Ammon's horn (tissue), 1 donor: ENCODE measurements around the gene NOBOX.
"Not testable (repeated sequence)": the region's sequence is repeated elsewhere in the genome, so short reads cannot be mapped to it uniquely, and the experiment has no call there.

Experiments used
- DNase-seq: peaks from one replicate; pipeline ENCODE4 v3.0.0-alpha.2; 2016; ENCODE audit warnings: low spot score

The NOBOX gene

DNA sequence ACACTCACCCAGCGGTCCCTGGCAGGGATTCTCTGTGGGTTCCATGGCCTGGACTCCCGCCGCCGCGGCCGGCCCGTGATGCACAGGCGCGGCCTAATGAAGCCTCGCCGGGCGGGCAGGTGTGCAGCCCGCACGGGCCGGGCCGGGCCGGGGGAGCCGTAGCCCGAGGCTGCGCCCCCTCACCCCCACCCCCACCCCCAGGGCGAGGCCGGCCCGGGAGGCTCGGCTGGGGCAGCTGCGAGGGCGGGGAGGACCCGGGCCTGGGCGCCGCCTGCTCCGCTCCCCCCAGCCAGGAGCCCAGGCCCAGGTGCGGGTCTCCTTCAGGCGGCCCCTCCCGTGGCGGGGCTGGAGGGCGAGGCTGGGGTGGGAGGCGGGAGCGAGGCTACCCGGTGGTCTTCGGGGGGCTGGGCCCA, at the start of gene NOBOX:
Gene NOBOX (minus strand): TSS at position 45 of the 413 bp plus-strand sequence.
- DNase-seq, result no peak

DNA sequence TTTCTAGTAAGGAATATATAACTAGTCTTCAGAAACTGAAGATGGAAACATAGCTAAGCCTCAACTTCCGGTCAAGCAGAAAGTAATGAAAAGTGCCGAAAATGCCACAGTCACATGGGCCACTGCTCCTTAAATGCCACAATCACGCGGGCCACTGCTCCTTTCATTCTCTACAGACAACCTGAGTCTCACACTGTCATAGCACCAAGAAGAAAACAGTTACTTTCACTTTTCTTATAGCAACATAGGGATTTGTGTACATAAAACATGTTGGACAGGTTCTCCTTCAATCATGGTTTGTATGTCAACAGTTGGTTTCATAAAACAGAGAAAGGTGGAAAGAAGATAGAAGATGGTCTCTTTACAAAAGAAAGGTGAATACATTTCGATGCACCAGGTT, 48.6 kb upstream of the NOBOX start:
- DNase-seq, result no peak

DNA sequence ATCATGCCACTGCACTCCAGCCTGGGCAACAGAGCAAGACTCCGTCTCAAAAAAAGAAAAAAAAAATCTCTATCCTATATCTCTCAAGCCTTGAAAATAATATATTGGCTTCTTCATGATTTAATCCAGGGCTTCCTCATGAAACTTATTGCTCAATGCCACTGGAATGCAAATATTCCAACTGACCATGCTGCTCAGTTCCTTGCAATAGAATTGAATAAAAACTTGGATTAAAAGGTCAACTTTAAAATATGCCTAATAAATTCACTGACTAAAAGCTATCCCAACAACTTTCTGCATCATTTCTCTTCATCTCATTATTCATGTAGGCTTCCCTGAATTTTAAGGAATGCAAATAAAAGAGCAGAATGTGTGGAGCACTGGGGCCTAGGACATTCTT, 42.1 kb upstream of the NOBOX start:
- no peak for DNase-seq

DNA sequence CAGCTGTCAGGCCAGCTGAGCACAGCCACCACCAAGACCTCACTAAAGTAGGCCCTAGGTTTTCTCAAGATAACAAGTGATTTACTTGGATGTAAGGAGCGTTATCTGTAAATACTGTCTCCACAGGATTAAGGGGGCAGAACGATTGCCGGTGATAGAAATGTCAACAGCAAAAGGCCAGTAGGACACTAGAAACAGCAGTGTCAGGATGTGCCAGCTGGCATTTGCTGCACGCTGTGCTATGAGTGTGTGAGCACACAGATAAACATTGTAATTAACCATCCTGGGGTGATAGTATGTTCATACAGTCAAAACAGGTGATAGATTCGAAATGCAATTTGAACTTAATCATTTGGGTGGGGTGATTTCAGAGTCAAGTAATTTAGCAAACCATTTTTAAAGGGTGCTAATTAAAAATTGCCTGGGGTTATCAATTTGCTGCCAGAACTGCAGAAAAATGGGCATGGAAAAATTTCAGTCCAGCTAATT, 36.3 kb upstream of the NOBOX start:
- no peak for DNase-seq

DNA sequence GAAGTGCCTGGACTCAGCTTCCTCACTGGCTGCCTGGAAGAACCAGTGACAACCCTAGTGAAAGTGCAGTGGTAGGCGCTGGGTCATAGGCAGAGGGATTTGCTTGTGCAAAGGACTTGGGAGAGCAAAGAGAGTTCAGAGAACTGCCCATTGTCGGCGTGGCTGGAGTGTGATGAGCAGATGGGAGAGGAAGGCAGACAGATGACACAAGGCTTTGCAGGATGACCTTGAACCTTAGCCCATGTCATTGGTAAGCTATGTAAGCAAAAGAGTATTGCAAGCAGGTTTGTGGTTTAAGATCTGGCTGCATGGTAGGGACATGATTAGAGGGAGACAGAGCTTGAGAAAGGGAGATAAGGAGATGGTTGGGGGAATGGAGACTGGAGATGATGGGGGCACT, 35.3 kb upstream of the NOBOX start:
- no peak for DNase-seq

DNA sequence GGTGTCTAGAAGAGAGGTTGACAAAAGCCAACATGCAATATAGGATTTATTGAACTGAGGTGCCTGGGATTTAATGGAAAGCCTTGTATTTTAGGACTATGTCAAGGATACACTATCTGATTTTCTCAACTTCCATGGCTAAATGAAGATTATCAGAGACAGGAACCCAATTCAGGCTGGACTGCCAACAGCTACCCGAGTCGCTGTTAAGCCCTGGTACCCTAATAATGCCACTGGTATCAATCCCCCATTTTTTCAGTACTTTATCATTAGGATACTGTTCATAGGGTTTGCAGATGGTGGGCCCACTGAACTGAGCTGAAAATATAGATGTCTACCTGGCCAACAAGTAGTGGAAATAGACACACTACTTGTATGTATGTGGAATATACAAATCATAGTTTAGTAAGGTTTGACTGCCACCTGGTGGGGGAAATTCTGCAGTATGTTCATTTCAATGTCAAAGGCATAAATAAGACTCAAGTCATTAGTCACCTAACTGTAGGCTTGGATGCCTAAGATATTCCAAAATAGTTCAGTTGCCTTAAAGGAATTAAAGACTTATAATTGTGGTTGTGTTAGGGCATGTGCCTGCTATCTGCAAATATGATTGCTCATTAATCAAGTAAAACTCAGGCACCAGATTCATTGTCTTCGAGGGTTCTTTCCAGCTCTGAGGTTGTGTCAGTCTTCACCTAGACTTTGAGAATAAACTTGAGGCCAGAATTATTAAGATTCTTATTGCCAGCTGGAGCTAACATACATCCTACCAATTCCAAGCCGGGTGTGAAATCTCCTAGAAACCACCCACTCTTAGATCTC, 34.1 kb upstream of the NOBOX start:
- DNase-seq, result peak; percentile 67

DNA sequence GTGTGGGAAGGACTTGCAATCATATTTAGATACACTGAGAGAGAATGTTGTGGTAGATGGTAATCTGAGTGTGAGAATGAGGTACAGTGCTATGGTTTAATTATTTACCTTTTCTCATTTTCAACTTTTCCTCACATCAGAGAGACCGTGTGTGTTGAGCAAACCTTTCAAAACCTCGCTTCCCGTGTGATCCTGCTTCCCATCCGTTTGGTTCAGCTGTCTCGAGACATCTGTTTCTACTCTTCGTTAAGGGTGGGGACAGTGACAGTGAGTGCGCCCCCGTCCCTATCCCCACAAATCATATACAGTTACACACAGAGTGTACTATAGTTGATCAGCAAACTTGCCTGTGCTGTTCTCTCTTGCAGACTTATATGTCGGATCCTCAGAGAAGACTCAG, 33.0 kb upstream of the NOBOX start:
- DNase-seq, result no peak

DNA sequence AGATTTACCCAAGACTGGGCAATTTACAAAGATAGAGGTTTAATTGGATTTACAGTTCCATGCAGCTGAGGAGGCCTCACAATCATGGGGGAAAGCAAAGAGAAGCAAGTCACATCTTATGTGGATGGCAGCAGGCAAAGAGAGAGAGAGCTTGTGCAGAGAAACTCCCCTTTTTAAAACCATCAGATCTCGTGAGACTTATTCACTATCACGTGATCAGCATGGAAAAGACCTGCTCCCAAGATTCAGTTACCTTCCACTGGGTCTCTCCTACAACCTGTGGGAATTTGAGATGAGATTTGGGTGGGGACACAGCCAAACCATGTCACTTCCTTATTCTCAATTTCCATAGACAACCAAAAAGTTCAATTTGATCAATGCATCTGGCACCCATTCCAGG, 24.9 kb upstream of the NOBOX start:
- no peak for DNase-seq

DNA sequence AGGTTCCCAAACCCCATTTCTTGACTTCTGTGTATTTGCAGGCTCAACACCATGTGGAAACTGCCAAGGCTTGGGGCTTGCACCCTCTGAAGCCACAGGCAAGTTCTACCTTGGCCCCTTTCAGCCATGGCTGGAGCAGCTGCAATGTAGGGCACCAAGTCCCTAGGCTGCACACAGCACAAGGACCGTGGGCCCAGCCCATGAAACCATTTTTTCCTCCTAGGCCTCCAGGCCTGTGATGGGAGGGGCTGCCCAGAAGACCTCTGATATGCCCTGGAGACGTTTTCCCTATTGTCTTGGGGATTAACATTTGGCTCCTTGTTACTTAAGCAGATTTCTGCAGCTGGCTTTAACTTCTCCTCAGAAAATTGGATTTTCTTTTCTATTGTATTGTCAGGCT, 24.0 kb upstream of the NOBOX start:
- DNase-seq, result not testable (repeated sequence)

DNA sequence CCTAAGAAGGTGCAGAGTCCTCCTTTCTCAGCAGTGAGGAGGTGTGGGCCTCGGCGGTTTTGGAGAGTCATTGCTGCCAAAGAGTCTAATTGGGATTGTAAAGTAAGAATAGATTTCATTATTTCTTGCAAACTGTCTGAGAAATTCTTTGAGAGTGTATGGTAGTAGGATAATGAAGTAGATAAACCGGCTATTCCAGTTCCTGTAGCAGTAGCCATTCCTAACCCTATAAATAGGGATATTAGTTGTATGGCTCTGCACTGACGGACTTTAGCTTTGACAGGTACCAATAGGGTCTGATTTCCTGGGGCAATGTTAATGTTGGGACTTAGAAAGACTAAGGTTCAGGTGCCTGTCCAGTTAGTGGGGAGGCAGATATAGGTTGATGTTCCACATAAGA, 15.4 kb upstream of the NOBOX start:
- DNase-seq, result not testable (repeated sequence)

DNA sequence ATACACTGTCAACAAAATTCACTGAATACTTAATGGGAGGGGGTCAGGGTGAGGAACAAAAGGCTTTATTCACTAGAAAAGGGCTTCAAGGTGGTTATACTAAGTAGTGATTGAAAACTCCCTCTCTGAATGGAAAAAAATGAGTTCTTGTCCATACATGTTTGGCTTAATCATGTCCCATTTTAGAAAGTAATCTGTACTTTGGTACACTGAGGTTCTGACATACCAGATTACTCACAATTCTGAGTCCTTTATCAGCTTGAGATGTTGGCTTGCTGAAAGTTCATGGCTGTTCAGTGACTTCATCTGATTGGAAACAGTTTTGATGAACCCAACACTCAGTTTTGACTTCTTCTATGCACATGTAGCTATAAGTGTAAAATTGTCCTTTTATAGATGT, 12.8 kb upstream of the NOBOX start:
- DNase-seq, result no peak

DNA sequence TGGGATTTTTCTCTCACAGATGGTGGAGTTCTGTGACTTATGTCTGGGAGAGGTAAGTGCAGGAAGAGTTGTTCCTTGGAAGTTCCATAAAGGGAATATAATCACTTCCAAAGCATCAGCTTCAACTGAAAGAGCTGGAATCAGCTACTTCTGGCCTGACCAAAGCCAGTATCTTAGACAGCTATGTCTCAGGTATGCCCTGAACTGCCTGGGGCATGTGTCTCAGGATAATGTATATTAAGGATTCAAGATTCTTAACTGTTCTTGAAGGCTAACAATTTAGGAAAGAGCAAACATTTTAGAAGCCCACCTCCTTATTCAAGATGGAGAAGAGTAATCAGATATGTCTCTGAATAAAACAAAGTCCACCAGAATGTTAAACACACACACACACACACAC, 12.4 kb upstream of the NOBOX start:
- no peak for DNase-seq

DNA sequence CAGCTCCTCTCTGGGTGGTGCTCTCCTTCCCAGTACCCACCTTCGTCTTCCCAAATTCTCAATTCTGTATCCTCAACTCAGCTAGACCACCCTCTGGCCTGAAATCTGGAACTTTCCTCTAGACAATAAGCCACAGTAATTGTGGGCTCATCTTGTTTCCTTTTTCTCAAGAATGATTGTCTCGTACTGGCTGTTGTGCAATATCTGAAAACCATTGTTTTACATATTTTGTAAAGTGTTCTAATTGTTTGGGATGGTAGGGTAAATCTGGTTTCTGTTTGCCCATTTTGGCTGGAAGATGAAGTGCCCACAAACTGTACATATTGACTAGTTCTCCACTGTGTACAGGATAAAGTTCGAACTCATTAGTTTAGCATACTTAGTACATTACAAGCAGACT, 11.3 kb upstream of the NOBOX start:
- no peak for DNase-seq

DNA sequence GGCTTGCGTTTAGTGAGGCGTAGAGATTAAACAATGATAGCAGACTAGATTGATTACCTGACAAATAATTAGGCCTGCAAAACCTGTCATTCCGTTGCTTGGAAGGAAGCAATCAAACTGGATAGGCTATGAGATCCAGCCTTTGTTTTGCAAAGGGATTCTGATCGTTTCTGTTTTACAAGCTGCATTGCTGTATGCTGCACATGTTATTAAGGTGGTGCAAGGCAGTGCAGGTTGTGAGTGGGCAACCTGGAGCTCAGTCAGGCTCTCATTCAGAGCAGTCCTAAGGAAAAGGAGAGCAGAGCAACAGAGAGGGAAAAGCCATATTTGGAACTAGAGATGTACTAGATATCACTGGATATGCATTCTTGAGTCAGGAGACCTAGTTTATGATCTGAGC, 6.9 kb upstream of the NOBOX start:
- DNase-seq, result no peak

DNA sequence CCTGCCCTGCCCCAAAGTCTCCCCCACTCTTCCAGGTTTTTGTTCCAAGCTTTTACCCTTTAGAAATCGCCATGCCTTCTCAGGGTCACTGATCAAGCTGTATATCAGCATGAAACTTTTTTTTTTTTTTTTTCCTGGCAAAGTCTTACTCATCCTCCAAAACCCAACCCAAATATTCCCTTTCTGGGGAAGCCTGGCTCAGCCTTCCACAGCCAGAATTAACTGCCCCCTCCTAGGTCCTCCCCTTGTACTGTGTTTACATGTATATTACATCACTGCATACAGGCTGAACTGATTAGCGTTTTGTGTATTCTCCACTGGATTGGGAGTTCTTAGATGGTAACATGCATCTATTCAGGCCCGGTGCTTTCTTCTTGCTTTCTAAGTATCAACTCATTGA, 4.6 kb upstream of the NOBOX start:
- no peak for DNase-seq

DNA sequence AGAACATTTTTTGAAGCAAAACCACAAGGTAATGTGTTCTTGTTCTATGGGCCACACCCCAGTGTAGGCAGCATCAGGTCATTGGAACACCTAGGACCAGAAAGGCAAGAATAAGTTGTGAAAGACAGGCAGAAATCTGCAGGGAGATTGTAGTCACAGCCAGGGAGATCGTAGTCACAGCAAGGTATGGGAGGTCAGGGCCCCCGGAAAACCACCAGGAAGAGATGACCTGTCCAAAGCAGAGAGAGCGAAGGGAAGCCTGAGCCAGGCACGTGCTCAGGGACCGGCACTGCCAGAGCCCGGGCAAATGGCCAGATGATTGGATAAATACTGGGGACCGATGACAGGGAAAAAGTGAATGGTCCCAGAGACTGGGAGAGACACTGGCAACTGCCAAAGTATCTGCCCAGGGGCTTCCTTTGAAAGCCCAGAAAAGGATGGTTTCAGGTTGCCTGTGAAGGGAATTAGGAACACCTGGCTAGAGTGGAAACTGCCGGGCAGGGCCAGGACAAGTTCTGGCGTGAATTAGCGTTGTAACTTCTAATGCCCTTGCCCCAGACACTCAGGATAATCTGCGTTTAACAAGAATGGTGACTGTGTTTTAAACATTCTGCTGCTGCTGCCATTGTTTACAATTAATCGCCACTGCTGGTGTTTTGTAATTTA, 3.9 kb upstream of the NOBOX start:
- DNase-seq, result no peak

DNA sequence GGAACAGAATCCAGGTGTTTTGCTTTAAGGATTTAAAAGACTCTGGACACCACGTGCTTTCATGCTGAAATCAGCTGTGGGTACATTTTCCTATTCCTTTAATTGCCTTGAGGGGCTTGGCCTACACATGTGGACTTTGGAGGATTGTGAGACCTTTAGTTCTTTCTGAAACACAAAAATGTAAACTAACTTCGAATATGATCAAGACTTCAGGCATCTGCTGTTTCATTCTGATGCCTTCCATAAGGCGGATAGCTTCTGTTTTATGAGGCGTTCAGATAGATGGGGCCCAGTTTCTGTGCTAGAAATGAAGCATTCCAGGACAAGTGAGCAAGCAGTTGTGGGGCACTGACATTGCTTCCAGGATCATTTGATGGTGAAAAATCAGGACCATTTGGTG, 1.5 kb upstream of the NOBOX start:
- no peak for DNase-seq

DNA sequence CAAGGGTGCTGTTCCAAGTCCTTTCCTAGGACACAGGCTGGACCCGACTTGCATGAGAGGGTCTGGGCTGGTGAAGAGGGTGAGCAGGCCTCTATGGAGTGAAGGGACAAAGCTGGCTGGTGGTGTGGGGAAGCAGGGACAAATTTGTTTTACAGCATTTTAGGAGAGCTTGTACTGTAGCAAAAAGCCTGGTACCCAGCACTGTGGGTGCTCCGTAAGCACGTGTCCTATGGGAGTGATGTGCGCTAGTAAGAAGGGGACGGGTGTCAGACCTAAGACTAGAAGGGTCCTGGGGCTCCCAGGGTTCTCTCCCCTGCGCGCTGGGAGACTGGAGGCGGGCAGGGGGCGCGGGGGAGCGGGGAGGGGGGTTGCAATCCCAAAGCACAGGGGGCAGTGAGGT, 391 bp downstream of the NOBOX start:
- no peak for DNase-seq

DNA sequence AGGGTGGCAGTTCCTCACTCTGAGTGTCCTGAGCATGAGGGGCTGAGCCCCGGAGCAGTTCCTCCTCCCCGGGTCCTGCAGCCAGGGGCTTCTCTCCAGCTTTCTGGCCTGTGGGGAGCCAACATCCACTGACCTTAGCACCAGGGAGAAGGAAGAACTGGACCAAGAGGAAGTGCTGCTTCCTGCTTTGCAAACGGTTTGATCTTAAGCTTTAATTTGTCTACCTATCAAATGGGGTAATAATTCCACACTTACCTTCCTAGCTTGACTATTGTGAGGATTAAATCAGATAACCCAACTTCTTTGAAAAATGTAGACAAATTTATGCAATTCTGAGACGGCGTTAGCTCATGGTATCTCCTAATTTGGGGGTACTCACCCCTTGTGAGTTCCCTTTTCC, 2.0 kb downstream of the NOBOX start:
- no peak for DNase-seq

DNA sequence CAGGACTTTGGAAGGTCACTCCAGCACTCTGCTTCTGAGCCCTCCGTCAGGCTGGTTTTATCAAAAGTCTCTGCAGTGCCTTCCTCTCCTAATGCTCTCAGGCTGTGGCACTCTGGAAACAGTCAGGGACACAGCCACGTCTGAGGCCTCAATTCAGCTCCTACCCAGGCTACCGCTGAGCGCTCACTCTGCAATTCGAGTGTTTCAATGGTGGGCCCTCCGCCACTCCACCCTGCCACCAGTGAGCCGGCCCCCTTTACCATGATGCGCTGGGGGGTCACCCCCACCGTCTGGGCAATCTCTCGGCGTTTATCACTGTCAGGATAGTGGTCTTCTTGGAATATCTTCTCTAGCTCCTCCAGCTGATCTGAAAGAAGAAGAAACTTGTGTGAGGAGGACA, 3.5 kb downstream of the NOBOX start:
- DNase-seq, result no peak

DNA sequence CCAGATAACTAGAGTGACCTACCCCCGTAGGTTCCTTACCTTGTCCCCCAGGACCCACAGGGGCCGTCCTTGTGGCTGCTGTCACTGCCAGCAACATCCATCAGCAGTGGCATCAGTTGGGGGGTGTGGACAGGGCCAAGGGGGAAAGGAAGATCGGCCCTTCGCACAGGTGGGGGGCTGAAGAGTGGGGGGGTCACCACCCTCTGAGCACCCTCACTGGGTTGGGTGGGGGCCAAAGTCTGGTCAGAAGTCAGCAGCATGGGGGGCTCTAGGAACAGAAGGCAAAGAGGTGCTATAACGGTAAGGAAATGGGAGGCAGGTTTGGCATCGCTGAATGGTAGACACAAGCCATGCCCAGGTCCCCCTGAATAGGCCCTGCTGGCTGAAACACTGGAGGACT, 4.6 kb downstream of the NOBOX start:
- DNase-seq, result no peak

DNA sequence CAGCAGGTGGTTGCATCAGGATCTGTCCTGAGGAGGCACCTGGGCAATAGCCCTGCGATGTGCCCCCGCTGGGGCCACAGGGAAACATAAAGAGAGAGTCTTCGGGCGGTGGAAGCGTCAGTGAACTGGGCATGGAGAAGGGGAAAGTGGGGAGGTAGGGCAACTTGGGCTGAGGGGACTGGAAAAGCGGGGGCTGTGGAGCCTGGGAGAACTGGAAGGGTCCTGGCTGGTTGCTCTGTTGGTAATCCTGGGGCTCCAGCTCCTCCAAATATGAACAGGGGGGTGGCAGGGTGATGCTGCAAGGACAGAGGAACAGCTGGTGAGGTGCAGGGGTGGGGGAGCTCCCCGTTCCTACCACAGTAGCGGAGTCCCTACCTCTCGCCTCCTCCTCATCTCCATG, 5.2 kb downstream of the NOBOX start:
- DNase-seq, result no peak

DNA sequence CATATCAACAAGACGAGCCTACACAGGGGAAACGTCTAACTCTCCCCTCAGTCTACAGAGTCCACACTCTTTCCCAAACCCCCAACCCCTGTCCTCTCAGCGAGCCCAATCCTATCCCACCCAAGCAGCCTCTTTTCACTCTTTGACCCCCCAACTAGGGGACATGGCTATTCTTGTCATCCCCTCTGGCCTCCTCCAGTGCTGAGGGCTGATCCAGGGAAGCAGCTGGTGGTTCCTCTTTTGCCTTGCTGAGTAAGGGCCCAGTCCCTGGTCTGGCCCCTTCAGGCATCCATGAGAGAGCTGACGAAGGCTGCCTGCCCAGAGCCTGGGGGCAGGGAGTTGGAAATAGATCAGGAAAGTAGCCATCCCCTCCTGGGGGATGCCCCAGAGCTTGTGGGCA, 6.4 kb downstream of the NOBOX start:
- DNase-seq, result no peak

DNA sequence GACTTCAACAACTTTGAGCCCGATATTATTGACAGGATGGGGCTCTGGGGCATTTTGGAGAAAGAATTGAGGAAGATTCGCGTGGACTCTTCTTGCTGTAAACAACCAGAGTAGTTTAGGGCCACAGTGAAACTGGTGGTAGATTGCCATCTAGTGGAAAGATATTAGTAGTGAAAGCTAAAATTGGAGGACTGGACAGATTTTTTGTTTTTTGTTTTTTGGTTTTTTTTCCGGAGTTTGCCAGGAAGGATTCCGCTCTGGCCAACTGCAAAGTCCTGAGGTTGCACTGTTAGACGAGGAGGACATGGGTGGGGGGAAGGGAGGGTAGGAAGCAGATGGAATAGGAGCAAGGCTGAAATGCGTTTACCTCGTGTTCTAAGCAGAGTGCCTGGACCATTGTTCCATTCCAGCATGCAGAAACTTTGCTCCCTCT, 11.7 kb downstream of the NOBOX start:
- DNase-seq, result peak; percentile 73
